Measurements from ENCODE around the gene ADAM30.

ADAM30 gene

DNA sequence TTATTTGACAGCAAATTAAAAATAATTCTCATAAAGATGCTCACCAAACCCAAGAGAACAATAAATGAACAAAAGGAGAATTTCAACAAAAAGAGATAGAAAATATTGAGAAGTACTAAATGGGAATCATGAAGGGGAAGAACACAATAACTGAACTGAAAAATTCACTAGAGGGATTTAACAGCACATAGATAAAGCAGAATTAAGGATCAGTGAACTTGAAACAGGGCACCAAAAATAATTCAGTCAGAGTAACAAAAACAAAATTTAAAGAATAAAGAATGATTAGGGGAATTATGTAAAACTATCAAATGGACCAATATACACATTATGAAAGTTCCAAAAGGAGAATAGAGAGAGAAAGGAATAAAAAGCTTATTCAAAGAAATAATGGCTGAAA lies 7.8 kb downstream of the ADAM30 start:
- no peak overlapping the region for H3K4me3 ChIP-seq (ENCODE audit: control insufficient read depth, low read depth, low read length)
- DNase-seq (ENCODE audit: low read depth): no peak
- TF ChIP-seq, protein P1, sequence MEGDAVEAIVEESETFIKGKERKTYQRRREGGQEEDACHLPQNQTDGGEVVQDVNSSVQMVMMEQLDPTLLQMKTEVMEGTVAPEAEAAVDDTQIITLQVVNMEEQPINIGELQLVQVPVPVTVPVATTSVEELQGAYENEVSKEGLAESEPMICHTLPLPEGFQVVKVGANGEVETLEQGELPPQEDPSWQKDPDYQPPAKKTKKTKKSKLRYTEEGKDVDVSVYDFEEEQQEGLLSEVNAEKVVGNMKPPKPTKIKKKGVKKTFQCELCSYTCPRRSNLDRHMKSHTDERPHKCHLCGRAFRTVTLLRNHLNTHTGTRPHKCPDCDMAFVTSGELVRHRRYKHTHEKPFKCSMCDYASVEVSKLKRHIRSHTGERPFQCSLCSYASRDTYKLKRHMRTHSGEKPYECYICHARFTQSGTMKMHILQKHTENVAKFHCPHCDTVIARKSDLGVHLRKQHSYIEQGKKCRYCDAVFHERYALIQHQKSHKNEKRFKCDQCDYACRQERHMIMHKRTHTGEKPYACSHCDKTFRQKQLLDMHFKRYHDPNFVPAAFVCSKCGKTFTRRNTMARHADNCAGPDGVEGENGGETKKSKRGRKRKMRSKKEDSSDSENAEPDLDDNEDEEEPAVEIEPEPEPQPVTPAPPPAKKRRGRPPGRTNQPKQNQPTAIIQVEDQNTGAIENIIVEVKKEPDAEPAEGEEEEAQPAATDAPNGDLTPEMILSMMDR (conservative IDR thresholded peaks at IDR 0.05; ENCODE audit: control insufficient read depth, insufficient read depth, low read depth, low read length): no peak

DNA sequence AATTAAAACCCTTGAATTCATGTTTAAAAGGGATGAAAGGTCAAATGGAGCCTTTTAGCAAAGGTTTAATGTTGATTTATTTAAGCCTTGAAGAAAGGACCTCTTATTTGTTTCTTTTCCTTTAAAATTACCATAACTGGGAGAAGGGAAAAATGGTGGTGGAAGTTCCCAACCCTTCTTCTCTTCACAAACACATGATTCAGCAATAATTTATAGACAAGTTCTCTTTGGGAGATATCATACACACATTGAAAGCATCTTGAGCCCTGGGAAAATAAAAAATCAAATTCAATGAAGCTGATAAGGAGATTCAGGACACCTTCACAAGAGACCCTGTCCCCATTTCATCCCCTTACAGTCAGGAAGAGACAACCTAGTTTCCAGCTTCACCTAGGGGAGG lies 8.9 kb downstream of the ADAM30 start:
- TF ChIP-seq, protein P1 (conservative IDR thresholded peaks at IDR 0.05; ENCODE audit: control insufficient read depth, insufficient read depth, low read depth, low read length): no peak
- no peak overlapping the region for H3K4me3 ChIP-seq (ENCODE audit: control insufficient read depth, low read depth, low read length)
- no peak for DNase-seq (ENCODE audit: low read depth)

DNA sequence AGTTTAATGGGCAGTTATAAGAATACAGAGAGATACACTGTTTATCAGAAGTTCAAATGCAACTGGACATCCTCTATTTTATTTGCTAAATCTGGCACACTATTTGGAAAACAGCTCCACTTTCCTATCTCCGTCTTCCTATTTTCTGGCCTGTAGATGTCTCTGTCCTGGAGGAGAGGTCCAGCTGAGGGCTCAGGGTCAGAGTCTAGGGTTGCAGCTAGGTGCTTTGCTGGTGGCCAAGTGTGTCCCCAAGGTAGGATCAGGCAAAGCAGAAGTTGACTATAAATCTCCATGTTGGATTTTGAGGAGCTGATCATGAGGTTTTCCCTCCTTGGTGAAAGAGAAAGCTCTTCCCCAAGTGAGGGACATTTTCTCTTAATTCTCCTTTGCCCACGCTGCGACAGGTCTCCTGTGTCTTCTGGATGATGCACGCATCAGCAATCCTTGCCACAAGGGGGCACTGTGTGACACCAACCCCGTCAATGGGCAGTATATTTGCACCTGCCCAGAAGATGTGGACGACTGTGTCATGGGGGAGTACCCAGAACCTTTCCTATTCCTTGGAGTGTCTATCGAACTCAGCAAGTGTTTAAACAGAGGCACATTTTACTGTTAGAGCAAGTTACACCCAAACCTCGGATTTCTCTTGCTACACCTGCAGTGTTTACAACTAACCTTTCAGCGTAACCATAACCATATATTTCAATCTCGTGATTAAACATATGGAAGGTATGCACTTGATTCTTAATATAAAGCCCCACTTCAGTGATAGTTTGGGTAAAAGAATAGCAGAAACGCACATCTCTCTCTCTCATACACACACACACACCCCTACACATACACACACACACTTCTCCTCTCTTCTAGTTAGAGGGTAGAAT lies 10.2 kb downstream of the ADAM30 start:
- peak; percentile 59 for DNase-seq (ENCODE audit: low read depth)
- TF ChIP-seq, protein P1 (conservative IDR thresholded peaks at IDR 0.05; ENCODE audit: control insufficient read depth, insufficient read depth, low read depth, low read length): peak; percentile 83
- no peak overlapping the region for H3K4me3 ChIP-seq (ENCODE audit: control insufficient read depth, low read depth, low read length)

DNA sequence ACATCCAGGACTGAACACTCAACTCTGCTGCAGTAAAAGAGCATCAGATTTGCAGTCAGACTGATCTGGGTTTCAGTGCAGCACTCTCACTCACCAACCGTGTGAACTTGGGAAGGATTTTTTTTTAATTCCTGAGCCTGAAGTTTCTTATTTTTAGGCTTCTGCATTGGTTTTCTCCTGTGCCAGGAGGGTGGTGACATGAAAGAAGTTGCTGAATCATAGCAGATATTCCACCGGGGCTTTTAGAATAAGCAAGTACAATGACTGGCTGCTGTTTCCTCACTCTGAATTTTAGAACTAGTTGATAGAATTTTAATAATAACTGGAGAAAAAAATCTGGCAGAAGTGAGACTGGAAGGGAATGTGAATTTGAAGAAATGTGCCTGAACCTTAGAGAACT lies 11.6 kb downstream of the ADAM30 start:
- H3K4me3 ChIP-seq (ENCODE audit: control insufficient read depth, low read depth, low read length): no peak overlapping the region
- DNase-seq (ENCODE audit: low read depth): peak; percentile 47
- TF ChIP-seq, protein P1 (conservative IDR thresholded peaks at IDR 0.05; ENCODE audit: control insufficient read depth, insufficient read depth, low read depth, low read length): no peak

DNA sequence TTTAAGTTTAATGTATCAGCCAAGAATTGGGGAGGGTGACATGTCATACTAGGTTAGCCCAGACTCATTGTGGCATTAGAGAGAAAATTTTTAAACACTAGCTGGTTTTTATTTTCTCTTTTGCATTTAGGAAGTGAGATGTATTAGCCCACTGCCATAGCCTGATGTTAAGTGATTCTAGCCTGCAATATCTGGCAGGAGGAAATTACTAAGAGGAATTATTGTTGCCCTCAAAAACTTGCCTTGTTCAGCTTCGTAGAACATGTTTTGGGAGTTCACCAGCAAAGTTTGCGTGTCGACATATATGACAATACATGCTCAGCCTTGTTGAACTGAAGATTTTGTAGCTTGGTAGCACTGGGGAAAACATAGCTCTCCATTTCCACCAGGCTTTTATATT lies 12.5 kb downstream of the ADAM30 start:
- no peak overlapping the region for H3K4me3 ChIP-seq (ENCODE audit: control insufficient read depth, low read depth, low read length)
- no peak for DNase-seq (ENCODE audit: low read depth)
- TF ChIP-seq, protein P1 (conservative IDR thresholded peaks at IDR 0.05; ENCODE audit: control insufficient read depth, insufficient read depth, low read depth, low read length): no peak

DNA sequence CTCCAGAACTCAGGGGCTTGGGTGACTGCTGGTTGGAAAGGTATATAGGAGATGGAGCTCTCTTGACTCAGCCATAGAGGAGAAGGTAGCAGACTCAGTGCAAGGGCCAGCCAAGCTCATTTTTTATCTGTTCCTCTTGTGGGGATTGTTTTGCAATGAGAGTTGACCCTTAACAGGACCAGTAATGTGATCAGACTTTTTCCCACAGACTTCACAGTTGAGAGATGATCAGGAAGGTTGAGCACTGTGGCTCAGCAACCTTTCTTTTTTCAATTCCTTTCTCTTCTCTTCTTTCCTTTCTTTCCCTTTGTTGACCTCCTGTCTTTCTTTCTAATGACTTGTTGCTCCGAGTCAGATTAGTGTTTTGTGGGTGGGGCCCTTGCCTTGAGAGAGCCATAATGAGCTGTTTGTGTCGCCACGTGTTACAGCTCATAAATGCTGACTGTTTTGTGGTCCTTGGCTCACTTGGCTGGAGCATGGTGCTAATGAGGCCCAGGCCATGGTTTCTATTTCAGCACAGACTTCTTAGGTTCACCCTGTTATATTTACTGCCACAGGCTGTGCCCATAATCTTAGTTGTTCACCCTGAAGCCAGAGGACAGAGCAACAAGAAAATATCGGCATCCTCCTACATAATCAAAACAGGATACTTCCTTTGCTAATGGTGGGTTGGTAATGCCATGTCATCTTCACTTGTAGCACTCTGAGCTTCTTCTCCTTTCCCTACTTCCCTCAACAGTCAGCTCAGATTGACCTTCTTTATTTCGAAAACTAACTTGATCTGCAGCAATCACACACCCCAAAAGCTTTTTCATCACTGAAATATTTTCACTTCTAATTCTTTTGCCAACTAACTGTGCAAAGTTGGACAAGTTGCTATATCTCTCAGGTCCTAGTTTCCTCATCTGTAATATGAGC lies 13.9 kb downstream of the ADAM30 start:
- peak; percentile 52 for DNase-seq (ENCODE audit: low read depth)
- TF ChIP-seq, protein P1 (conservative IDR thresholded peaks at IDR 0.05; ENCODE audit: control insufficient read depth, insufficient read depth, low read depth, low read length): no peak
- no peak overlapping the region for H3K4me3 ChIP-seq (ENCODE audit: control insufficient read depth, low read depth, low read length)

Measured in fibroblast of mammary gland (primary cell).